GM13976 (cell line): ENCODE measurements around the gene PPP4R2.

Experiments
- DNase-seq: peaks from one replicate; pipeline ENCODE4 v3.0.0; 2012; ENCODE audit warnings: low spot score
- CTCF ChIP-seq: IDR thresholded peaks from 2 replicates; pipeline ENCODE4 v1.5.1; 2012; ENCODE audit warnings: borderline replicate concordance, mild to moderate bottlenecking; ENCODE audit not compliant: insufficient read depth; ENCODE audit errors: extremely low read depth, missing control alignments, control extremely low read depth
- in situ Hi-C: fragments of 300-500 bp; cut with MboI; formaldehyde crosslinking; loops from one replicate; pipeline ENCODE4 v1.12.0; 2022; ENCODE audit warnings: low sequenced_read_pairs, mixed read lengths, inconsistent platforms; ENCODE audit not compliant: unreplicated experiment

Gene PPP4R2

GRCh38 chr3:73041537-73041936 is 44.9 kb downstream of the PPP4R2 start:
- no peak for DNase-seq
- TF ChIP-seq CTCF = no peak
- in situ Hi-C loops = no loop called here

- TF ChIP-seq CTCF = no peak
- no peak for DNase-seq
- in situ Hi-C loops = no loop called here
Observed at GRCh38 chr3:73043414-73043813, 46.8 kb downstream of the PPP4R2 start.

- in situ Hi-C loops = no loop called here
- no peak for DNase-seq
- no peak for TF ChIP-seq CTCF
Observed at GRCh38 chr3:73045391-73045790, 48.8 kb downstream of the PPP4R2 start.

- no peak for TF ChIP-seq CTCF
- DNase-seq = no peak
- in situ Hi-C loops = no loop called here
Observed at GRCh38 chr3:73046195-73046594, 49.6 kb downstream of the PPP4R2 start.

- no peak for DNase-seq
- in situ Hi-C loops = no loop called here
- no peak for TF ChIP-seq CTCF
Observed at GRCh38 chr3:73049319-73049718, 52.7 kb downstream of the PPP4R2 start.

- in situ Hi-C loops = loop anchor here (10.0 kb wide), 1 partner anchor 108 kb away; no protein-coding TSS in a partner anchor
- no peak for TF ChIP-seq CTCF
- no peak for DNase-seq
Observed at GRCh38 chr3:73052857-73053256, 56.2 kb downstream of the PPP4R2 start.

GRCh38 chr3:73055583-73055982 is 59.0 kb downstream of the PPP4R2 start:
- in situ Hi-C loops = loop anchor here (10.0 kb wide), 1 partner anchor 111 kb away; no protein-coding TSS in a partner anchor
- no peak for TF ChIP-seq CTCF
- DNase-seq = no peak
